H9 (cell line): ENCODE results near the gene RBMX2. TPM values are rescaled to one million over a fixed set of nuclear protein-coding genes. Genes with fewer than 3 reads are reported as not detected.

Experiments
- DNase-seq: peaks from one replicate; pipeline ENCODE4 v3.0.0-alpha.2; 2017
- H2AFZ ChIP-seq: one replicate; pipeline ENCODE4 v1.6.1; 2013; ENCODE audit warnings: mild to moderate bottlenecking, low read length, control low read depth, moderate library complexity
- H2AK5ac ChIP-seq: 2 replicates; pipeline ENCODE4 v1.6.1; 2013; ENCODE audit warnings: low read length, control low read depth, mixed read lengths; ENCODE audit not compliant: insufficient read length
- H2BK120ac ChIP-seq: one replicate; pipeline ENCODE4 v1.6.1; 2013; ENCODE audit warnings: low read depth, mild to moderate bottlenecking, low read length, control low read depth, inconsistent platforms; ENCODE audit not compliant: poor library complexity, severe bottlenecking
- H2BK12ac ChIP-seq: 2 replicates; pipeline ENCODE4 v1.6.1; 2013; ENCODE audit warnings: low read length, control low read depth, mixed read lengths, low read depth; ENCODE audit not compliant: insufficient read length
- H2BK15ac ChIP-seq: 2 replicates; pipeline ENCODE4 v1.6.1; 2013; ENCODE audit warnings: low read depth, low read length, control low read depth
- H2BK20ac ChIP-seq: one replicate; pipeline ENCODE4 v1.6.1; 2013; ENCODE audit warnings: low read depth, mild to moderate bottlenecking, low read length, control low read depth, inconsistent platforms; ENCODE audit not compliant: poor library complexity, severe bottlenecking
- H2BK5ac ChIP-seq: 2 replicates; pipeline ENCODE4 v1.6.1; 2013; ENCODE audit warnings: low read length, control low read depth, mixed read lengths; ENCODE audit not compliant: insufficient read length
- H3K14ac ChIP-seq: 2 replicates; pipeline ENCODE4 v1.6.1; 2013; ENCODE audit warnings: low read length, control low read depth; ENCODE audit not compliant: insufficient read depth
- H3K18ac ChIP-seq: 2 replicates; pipeline ENCODE4 v1.6.1; 2013; ENCODE audit warnings: low read depth, mild to moderate bottlenecking, mixed read lengths, low read length, control low read depth; ENCODE audit not compliant: insufficient read length
- H3K23ac ChIP-seq: 2 replicates; pipeline ENCODE4 v1.6.1; 2013; ENCODE audit warnings: low read length, control low read depth, mixed read lengths, low read depth; ENCODE audit not compliant: insufficient read length
- H3K23me2 ChIP-seq: 2 replicates; pipeline ENCODE4 v1.6.1; 2013; ENCODE audit warnings: low read depth, mild to moderate bottlenecking, mixed read lengths, low read length, control low read depth; ENCODE audit not compliant: insufficient read length, poor library complexity, severe bottlenecking
- H3K27ac ChIP-seq: 2 replicates; pipeline ENCODE4 v1.5.1; 2013; ENCODE audit warnings: low read length, control low read depth, mixed read lengths, low read depth; ENCODE audit not compliant: insufficient read length
- H3K27me3 ChIP-seq: 2 replicates; pipeline ENCODE4 v1.6.1; 2013; ENCODE audit warnings: low read length, control low read depth, inconsistent platforms; ENCODE audit not compliant: insufficient read depth
- H3K4ac ChIP-seq: 2 replicates; pipeline ENCODE4 v1.6.1; 2013; ENCODE audit warnings: low read depth, mild to moderate bottlenecking, control low read depth, inconsistent platforms, low read length, moderate library complexity
- H3K4me1 ChIP-seq: 2 replicates; pipeline ENCODE4 v1.6.1; 2013; ENCODE audit warnings: low read length, control low read depth, inconsistent platforms; ENCODE audit not compliant: insufficient read depth
- H3K4me2 ChIP-seq: 2 replicates; pipeline ENCODE4 v1.6.1; 2013; ENCODE audit warnings: low read length, control low read depth, mixed read lengths; ENCODE audit not compliant: insufficient read length, insufficient read depth
- H3K56ac ChIP-seq: 2 replicates; pipeline ENCODE4 v1.6.1; 2013; ENCODE audit warnings: low read depth, mild to moderate bottlenecking, mixed read lengths, low read length, control low read depth; ENCODE audit not compliant: insufficient read length
- H3K79me1 ChIP-seq: 2 replicates; pipeline ENCODE4 v1.6.1; 2013; ENCODE audit warnings: low read depth, mild to moderate bottlenecking, moderate library complexity, low read length, control low read depth, inconsistent platforms; ENCODE audit not compliant: insufficient read depth, poor library complexity, severe bottlenecking
- H3K79me2 ChIP-seq: 2 replicates; pipeline ENCODE4 v1.6.1; 2013; ENCODE audit warnings: low read length, control low read depth, inconsistent platforms; ENCODE audit not compliant: insufficient read depth
- H3K9ac ChIP-seq: 2 replicates; pipeline ENCODE4 v1.6.1; 2013; ENCODE audit warnings: low read length, control low read depth, mixed read lengths; ENCODE audit not compliant: insufficient read length; ENCODE audit errors: extremely low read depth
- H3K9me3 ChIP-seq: one replicate; pipeline ENCODE4 v1.6.1; 2013; ENCODE audit warnings: low read depth, low read length, inconsistent platforms; ENCODE audit not compliant: control insufficient read depth
- H3T11ph ChIP-seq: one replicate; pipeline ENCODE4 v1.6.1; 2013; ENCODE audit warnings: mild to moderate bottlenecking, low read length, control low read depth, inconsistent platforms
- H4K20me1 ChIP-seq: one replicate; pipeline ENCODE4 v1.6.1; 2013; ENCODE audit not compliant: control insufficient read depth, insufficient read length, insufficient read depth
- H4K5ac ChIP-seq: 2 replicates; pipeline ENCODE4 v1.6.1; 2013; ENCODE audit warnings: low read depth, mild to moderate bottlenecking, mixed read lengths, low read length, control low read depth; ENCODE audit not compliant: insufficient read length
- H4K8ac ChIP-seq: replicated peaks from 2 replicates; pipeline ENCODE4 v1.6.1; 2013; ENCODE audit warnings: low read length, control low read depth, mixed read lengths, low read depth; ENCODE audit not compliant: insufficient read length
- H4K91ac ChIP-seq: 2 replicates; pipeline ENCODE4 v1.6.1; 2013; ENCODE audit warnings: low read depth, mild to moderate bottlenecking, moderate library complexity, mixed read lengths, low read length, control low read depth; ENCODE audit not compliant: insufficient read length
- H3K27ac Mint-ChIP-seq, 3 experiments: 2 replicates in 2 of 3; 3 replicates in 1 of 3; pipeline ENCODE4 v1.8.0; 2020 to 2021; ENCODE audit warnings: mixed read lengths in 3 of 3, mild to moderate bottlenecking in 1 of 3, moderate library complexity in 1 of 3
- H3K27me3 Mint-ChIP-seq: 2 replicates; pipeline ENCODE4 v1.8.0; 2021; ENCODE audit warnings: low read depth, mild to moderate bottlenecking, moderate library complexity, mixed read lengths
- H3K36me3 Mint-ChIP-seq, 3 experiments: 2 replicates in 2 of 3; 3 replicates in 1 of 3; pipeline ENCODE4 v1.8.0; 2020 to 2021; ENCODE audit warnings: low read depth in 3 of 3, mixed read lengths in 3 of 3; ENCODE audit not compliant: insufficient read depth in 1 of 3
- H3K4me1 Mint-ChIP-seq, 2 experiments: 2 replicates each; pipeline ENCODE4 v1.8.0; 2020; ENCODE audit warnings: mixed read lengths in 2 of 2
- H3K4me3 Mint-ChIP-seq, 2 experiments: 2 replicates in 1 of 2; 3 replicates in 1 of 2; pipeline ENCODE4 v1.8.0; 2020 to 2021; ENCODE audit warnings: mild to moderate bottlenecking in 2 of 2, mixed read lengths in 2 of 2, moderate library complexity in 1 of 2
- H3K9me3 Mint-ChIP-seq, 2 experiments: 2 replicates in 1 of 2; 3 replicates in 1 of 2; pipeline ENCODE4 v1.8.0; 2020; ENCODE audit warnings: mild to moderate bottlenecking in 2 of 2, mixed read lengths in 2 of 2, moderate library complexity in 1 of 2
- WGBS: extraction: QIAGEN DNeasy Blood & Tissue Kit; methylation state at CpG from one replicate; pipeline ENCODE4 v1.1.7; 2013; ENCODE audit warnings: missing lambda C conversion rate, low lambda C conversion rate, mixed read lengths; ENCODE audit not compliant: insufficient read length; ENCODE audit errors: extremely low coverage; 5-methylcytosine and 5-hydroxymethylcytosine counted together
- total RNA-seq: library from RNA; stranded (reverse); gene quantifications from 2 replicates; pipeline ENCODE4 v1.2.1, GENCODE V29; 2021
- TF ChIP-seq, protein P1 (sequence below): fragments of 200-600 bp; sonication (generic); conservative IDR thresholded peaks from 3 replicates; pipeline ENCODE4 v1.8.0; 2021; ENCODE audit warnings: antibody characterized with exemption, mild to moderate bottlenecking

Gene RBMX2
- total RNA-seq, 1 experiment from 2014 or later: 22.1 TPM

DNA sequence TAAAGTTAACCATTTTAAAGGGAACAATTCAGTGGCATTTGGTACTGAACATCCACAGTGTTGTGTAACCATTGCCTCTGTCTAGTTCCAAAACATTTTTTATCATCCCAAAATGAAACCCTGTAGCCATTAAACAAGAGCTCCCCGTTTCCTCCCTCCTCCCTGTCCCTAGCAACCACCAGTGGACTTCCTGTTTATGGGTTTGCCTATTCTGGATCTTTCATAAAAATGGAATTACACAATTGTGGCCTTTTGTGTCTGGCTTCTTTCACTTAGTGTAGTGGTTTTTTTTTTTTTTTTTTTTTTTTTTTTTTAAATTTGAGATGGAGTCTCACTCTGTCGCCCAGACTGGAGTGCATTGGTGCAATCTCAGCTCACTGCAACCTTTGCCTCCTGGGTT, 11.6 kb downstream of the RBMX2 start:
- Histone ChIP-seq H2BK20ac (no peak overlapping the region), H3K9ac (no peak overlapping the region), H3K18ac (no peak overlapping the region), H4K20me1 (no peaks in the 10 kb centered on the region), H3K56ac (no peak overlapping the region), H3T11ph (no peak overlapping the region), H3K79me2 (no peaks in the 10 kb centered on the region), H4K91ac (no peak overlapping the region), H2BK15ac (no peak overlapping the region), H3K4me1 (no peaks in the 10 kb centered on the region), H3K4ac (no peak overlapping the region), H3K23ac (no peak overlapping the region), H3K23me2 (no peaks in the 10 kb centered on the region), H3K9me3 (no peaks in the 10 kb centered on the region), H2BK120ac (no peak overlapping the region), H2BK12ac (no peak overlapping the region), H3K4me2 (no peak overlapping the region), H3K27me3 (no peaks in the 10 kb centered on the region), H3K79me1 (no peaks in the 10 kb centered on the region), H2AFZ (no peak overlapping the region), H2AK5ac (no peak overlapping the region), H4K8ac (no peak overlapping the region), H2BK5ac (no peak overlapping the region), H3K27ac (no peak overlapping the region), H3K14ac (no peak overlapping the region), H4K5ac (no peak overlapping the region)
- TF ChIP-seq, protein P1, sequence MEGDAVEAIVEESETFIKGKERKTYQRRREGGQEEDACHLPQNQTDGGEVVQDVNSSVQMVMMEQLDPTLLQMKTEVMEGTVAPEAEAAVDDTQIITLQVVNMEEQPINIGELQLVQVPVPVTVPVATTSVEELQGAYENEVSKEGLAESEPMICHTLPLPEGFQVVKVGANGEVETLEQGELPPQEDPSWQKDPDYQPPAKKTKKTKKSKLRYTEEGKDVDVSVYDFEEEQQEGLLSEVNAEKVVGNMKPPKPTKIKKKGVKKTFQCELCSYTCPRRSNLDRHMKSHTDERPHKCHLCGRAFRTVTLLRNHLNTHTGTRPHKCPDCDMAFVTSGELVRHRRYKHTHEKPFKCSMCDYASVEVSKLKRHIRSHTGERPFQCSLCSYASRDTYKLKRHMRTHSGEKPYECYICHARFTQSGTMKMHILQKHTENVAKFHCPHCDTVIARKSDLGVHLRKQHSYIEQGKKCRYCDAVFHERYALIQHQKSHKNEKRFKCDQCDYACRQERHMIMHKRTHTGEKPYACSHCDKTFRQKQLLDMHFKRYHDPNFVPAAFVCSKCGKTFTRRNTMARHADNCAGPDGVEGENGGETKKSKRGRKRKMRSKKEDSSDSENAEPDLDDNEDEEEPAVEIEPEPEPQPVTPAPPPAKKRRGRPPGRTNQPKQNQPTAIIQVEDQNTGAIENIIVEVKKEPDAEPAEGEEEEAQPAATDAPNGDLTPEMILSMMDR: no peak
- no peak overlapping the region for H3K27ac Mint-ChIP-seq
- H3K36me3 Mint-ChIP-seq: peaks cover 0 to 44% (median 32%) of the 10 kb centered on the region in 3 experiments; a peak in 6 of 7 replicates
- H3K27me3 Mint-ChIP-seq: no peaks in the 10 kb centered on the region; the same call in 1 of the 2 replicates
- H3K4me3 Mint-ChIP-seq: no peak overlapping the region
- DNase-seq: no peak
- H3K9me3 Mint-ChIP-seq: peaks cover 0 to 40% of the 10 kb centered on the region in 2 experiments; a peak in 2 of 5 replicates
- WGBS: no CpG with 5 or more reads among the region's 2 CpGs
- H3K4me1 Mint-ChIP-seq: no peaks in the 10 kb centered on the region
